K562 (cell line): ENCODE results near the gene ECE2. TPM values are rescaled to one million over a fixed set of nuclear protein-coding genes. Genes with fewer than 3 reads are reported as not detected.

Source experiments
- CCAR2 ChIP-seq: fragments of 200-400 bp; formaldehyde crosslinking; IDR thresholded peaks from 2 replicates; pipeline ENCODE4 v1.6.1; 2017; ENCODE audit warnings: mild to moderate bottlenecking, low read depth, low read length
- CHD1 ChIP-seq: fragments of 200-600 bp; sonication (generic); IDR thresholded peaks from one replicate; pipeline ENCODE4 v1.6.1; 2012; ENCODE audit warnings: mild to moderate bottlenecking, moderate library complexity, low read length, inconsistent platforms
- E2F4 ChIP-seq: sonication (generic); formaldehyde crosslinking; IDR thresholded peaks from 2 replicates; pipeline ENCODE4 v1.8.0; 2022; ENCODE audit warnings: mild to moderate bottlenecking, low read depth, missing genetic modification reagents
- ETV6 ChIP-seq, 3 experiments: fragments of 150-350 bp in 1 of 3; sonication (generic) in 1 of 3; formaldehyde crosslinking in 1 of 3; IDR thresholded peaks; 2 replicates each; pipeline versions ENCODE4 v1.6.1 to v1.8.0; 2014 to 2022; ENCODE audit warnings: borderline replicate concordance in 2 of 3, low read depth in 2 of 3, antibody characterized with exemption in 1 of 3, low read length in 1 of 3, mild to moderate bottlenecking in 1 of 3, missing genetic modification reagents in 1 of 3
- GABPB1 ChIP-seq: sonication (generic); formaldehyde crosslinking; IDR thresholded peaks from 2 replicates; pipeline ENCODE4 v1.8.0; 2022; ENCODE audit warnings: mild to moderate bottlenecking, missing genetic modification reagents
- GTF2A2 ChIP-seq: IDR thresholded peaks from 2 replicates; pipeline ENCODE4 v1.6.1; 2016; ENCODE audit warnings: mild to moderate bottlenecking, missing genetic modification characterization, missing compliant biosample characterization
- KDM5B ChIP-seq: fragments of 200-600 bp; sonication (generic); IDR thresholded peaks from 2 replicates; pipeline ENCODE4 v1.6.1; 2012; ENCODE audit warnings: low read depth, mild to moderate bottlenecking, moderate library complexity, low read length, control low read depth, inconsistent platforms; ENCODE audit not compliant: insufficient replicate concordance
- NFE2L1 ChIP-seq: fragments of 450-650 bp; IDR thresholded peaks from 2 replicates; pipeline ENCODE4 v1.6.1; 2016; ENCODE audit warnings: missing genetic modification characterization, low read depth, mild to moderate bottlenecking, missing compliant biosample characterization, moderate library complexity, borderline replicate concordance
- NR2C2 ChIP-seq, 2 experiments: fragments of 200-800 bp in 1 of 2; sonication (Bioruptor generic) in 1 of 2; sonication (generic) in 1 of 2; formaldehyde crosslinking in 1 of 2; IDR thresholded peaks; 2 replicates each; pipeline versions ENCODE4 v1.6.1 to v1.8.0; 2016 to 2022; ENCODE audit warnings: mild to moderate bottlenecking in 1 of 2, missing compliant biosample characterization in 1 of 2, missing genetic modification characterization in 1 of 2, missing genetic modification reagents in 1 of 2
- PCBP1 ChIP-seq: fragments of 200-400 bp; formaldehyde crosslinking; IDR thresholded peaks from 2 replicates; pipeline ENCODE4 v1.6.1; 2018; ENCODE audit warnings: mild to moderate bottlenecking, low read depth, low read length; ENCODE audit not compliant: poor library complexity, severe bottlenecking
- PHF20 ChIP-seq: fragments of 450-650 bp; IDR thresholded peaks from 2 replicates; pipeline ENCODE4 v1.6.1; 2018; ENCODE audit not compliant: partially characterized antibody
- SMARCB1 ChIP-seq: IDR thresholded peaks from 2 replicates; pipeline ENCODE4 v1.6.1; 2011; ENCODE audit warnings: improper control_type of control experiment, low read depth; ENCODE audit not compliant: insufficient read length
- SREBF1 ChIP-seq: fragments of 150-350 bp; IDR thresholded peaks from 2 replicates; pipeline ENCODE4 v1.6.1; 2014; ENCODE audit warnings: antibody characterized with exemption, low read depth, low read length, borderline replicate concordance
- TSC22D4 ChIP-seq: fragments of 450-650 bp; IDR thresholded peaks from 2 replicates; pipeline ENCODE4 v1.6.1; 2016; ENCODE audit warnings: missing genetic modification characterization, missing biosample characterization, control low read depth
- ZBTB5 ChIP-seq: fragments of 450-650 bp; IDR thresholded peaks from 2 replicates; pipeline ENCODE4 v1.6.1; 2017; ENCODE audit warnings: antibody characterized with exemption
- ZNF175 ChIP-seq: fragments of 200-800 bp; sonication (Bioruptor generic); IDR thresholded peaks from 2 replicates; pipeline ENCODE4 v1.6.1; 2016; ENCODE audit warnings: low read depth, mild to moderate bottlenecking, missing genetic modification characterization, missing compliant biosample characterization
- ZNF316 ChIP-seq: fragments of 450-650 bp; IDR thresholded peaks from 2 replicates; pipeline ENCODE4 v1.6.1; 2016
- ZNF41 ChIP-seq: fragments of 250-450 bp; sonication (Bioruptor Pico); conservative IDR thresholded peaks from 2 replicates; pipeline ENCODE4 v1.4.0; 2020; ENCODE audit warnings: mild to moderate bottlenecking
- ZNF655 ChIP-seq: fragments of 250-450 bp; sonication (Bioruptor Pico); IDR thresholded peaks from 2 replicates; pipeline ENCODE4 v1.5.0; 2021
- polyA plus RNA-seq, 8 experiments: library from polyadenylated mRNA; depleted of rRNA in 4 of 8; stranded (reverse) in 5 of 8; unstranded in 3 of 8; fragments of >200 nt; fragmentation: Nextera tagmentation in 2 of 8; fragmentation: Illumina TruSeq in 1 of 8; extraction: Ambion mirVana in 2 of 8; extraction: Trizol in 1 of 8; gene quantifications; 2 replicates each; pipeline versions ENCODE4 v1.2.1 to v1.2.3, GENCODE V29; 2011 to 2014; ENCODE audit warnings: inconsistent platforms in 1 of 8, missing spikeins in 1 of 8
- total RNA-seq, 7 experiments: library from RNA; depleted of rRNA in 6 of 7; stranded (reverse); fragments of >200 nt in 6 of 7; fragmentation: Illumina TruSeq in 2 of 7; extraction: Trizol in 2 of 7; gene quantifications; 2 replicates each; pipeline versions ENCODE4 v1.2.1 to v1.2.3, GENCODE V29; 2011 to 2021; ENCODE audit warnings: low replicate concordance in 1 of 7
- TF ChIP-seq, protein P1 (sequence below): fragments of 450-650 bp; IDR thresholded peaks from 2 replicates; pipeline ENCODE4 v1.6.1; 2014; ENCODE audit warnings: low read depth, mild to moderate bottlenecking, moderate library complexity, borderline replicate concordance

ECE2 gene
- total and polyA plus RNA-seq, 9 of the 15 experiments (the other 6 are each of a cell fraction or from before 2014, with no cell fraction given) = not detected

- no peak for TF ChIP-seq SREBF1
- peak; percentile 25 for TF ChIP-seq CHD1
- TF ChIP-seq E2F4 (CRISPR knock-in tag) = 0 out of 2 replicates have a peak, but pooled peaks have one; percentile 14
- TF ChIP-seq, protein P1, sequence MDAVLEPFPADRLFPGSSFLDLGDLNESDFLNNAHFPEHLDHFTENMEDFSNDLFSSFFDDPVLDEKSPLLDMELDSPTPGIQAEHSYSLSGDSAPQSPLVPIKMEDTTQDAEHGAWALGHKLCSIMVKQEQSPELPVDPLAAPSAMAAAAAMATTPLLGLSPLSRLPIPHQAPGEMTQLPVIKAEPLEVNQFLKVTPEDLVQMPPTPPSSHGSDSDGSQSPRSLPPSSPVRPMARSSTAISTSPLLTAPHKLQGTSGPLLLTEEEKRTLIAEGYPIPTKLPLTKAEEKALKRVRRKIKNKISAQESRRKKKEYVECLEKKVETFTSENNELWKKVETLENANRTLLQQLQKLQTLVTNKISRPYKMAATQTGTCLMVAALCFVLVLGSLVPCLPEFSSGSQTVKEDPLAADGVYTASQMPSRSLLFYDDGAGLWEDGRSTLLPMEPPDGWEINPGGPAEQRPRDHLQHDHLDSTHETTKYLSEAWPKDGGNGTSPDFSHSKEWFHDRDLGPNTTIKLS = no peak
- TF ChIP-seq GTF2A2 (tag) = peak; percentile 95
- no peak for TF ChIP-seq ZBTB5
- peak; percentile 95 for TF ChIP-seq GABPB1 (CRISPR knock-in tag)
- no peak for TF ChIP-seq SMARCB1
- peak; percentile 44; the same call in 1 of the 2 replicates for TF ChIP-seq NR2C2 (CRISPR knock-in tag; IDR thresholded peaks at IDR 0.05)
- peak; percentile 70 for TF ChIP-seq NR2C2 (tag; IDR thresholded peaks at IDR 0.05)
- no peak for TF ChIP-seq TSC22D4 (tag)
- no peak; a peak in 2 of 4 replicates for TF ChIP-seq ETV6 (IDR thresholded peaks at IDR 0.05; ENCODE audit: borderline replicate concordance in 1 of 2, low read depth in 2 of 2, low read length in 1 of 2)
- TF ChIP-seq ETV6 (CRISPR knock-in tag; IDR thresholded peaks at IDR 0.05; ENCODE audit: borderline replicate concordance) = no peak
- TF ChIP-seq PHF20 = peak; percentile 95
- TF ChIP-seq ZNF175 = no peak
- TF ChIP-seq ZNF655 = no peak
- TF ChIP-seq KDM5B = peak; percentile 97
- TF ChIP-seq NFE2L1 (tag) = no peak
- no peak for TF ChIP-seq CCAR2
- no peak for TF ChIP-seq ZNF316
- TF ChIP-seq ZNF41 = no peak
- peak; percentile 89 for TF ChIP-seq PCBP1
Observed at GRCh38 chr3:184248454-184249411, 27.1 kb upstream of the ECE2 start, which contains the start of gene ALG3 (continued).
